Upper lobe of left lung (tissue), 6 donors: ENCODE measurements around the gene ZNF326. TPM values are rescaled to one million over a fixed set of nuclear protein-coding genes. Genes with fewer than 3 reads are reported as not detected.

Experiments
- ATAC-seq, 2 donors: fragments of 200-7000 bp; cut with Tn5 transposase; one replicate each; pipeline ENCODE4 v1.9.1; 2022; ENCODE audit warnings: mild to moderate bottlenecking in 2 of 2, moderate library complexity in 2 of 2; ENCODE audit not compliant: low FRiP score in 2 of 2
- DNase-seq, 2 donors: peaks; one replicate each; pipeline ENCODE4 v3.0.0-alpha.2; 2019 to 2020
- H3K27ac ChIP-seq, 4 donors: fragments of 200-600 bp; sonication (generic); one replicate each; pipeline ENCODE4 v1.5.1; 2016 to 2019
- H3K27me3 ChIP-seq, 4 donors: fragments of 200-600 bp; sonication (generic); one replicate each; pipeline ENCODE4 v1.5.1; 2017 to 2019
- H3K36me3 ChIP-seq, 4 donors: fragments of 200-600 bp; sonication (generic); one replicate each; pipeline ENCODE4 v1.5.1; 2016 to 2019
- H3K4me1 ChIP-seq, 4 donors: fragments of 200-600 bp; sonication (generic); one replicate each; pipeline ENCODE4 v1.5.1; 2018 to 2019
- H3K4me3 ChIP-seq, 4 donors: fragments of 200-600 bp; sonication (generic); one replicate each; pipeline ENCODE4 v1.5.1; 2017 to 2019; ENCODE audit warnings: mild to moderate bottlenecking in 2 of 4, moderate library complexity in 1 of 4
- H3K9me3 ChIP-seq, 4 donors: fragments of 200-600 bp; sonication (generic); one replicate each; pipeline ENCODE4 v1.5.1; 2018 to 2019
- CTCF ChIP-seq, 6 experiments: fragments of 450-650 bp in 4 of 6; fragments of 200-600 bp in 2 of 6; sonication (generic) in 2 of 6; IDR thresholded peaks; one replicate each; pipeline ENCODE4 v1.5.1; 2016 to 2019; ENCODE audit warnings: antibody characterized with exemption in 6 of 6
- EP300 ChIP-seq, 4 donors: sonication (generic); formaldehyde crosslinking; IDR thresholded peaks; one replicate each; pipeline ENCODE4 v1.5.1; 2017; ENCODE audit warnings: antibody characterized with exemption in 4 of 4, control low read depth in 2 of 4
- POLR2A ChIP-seq, 4 donors: fragments of 450-650 bp; IDR thresholded peaks; one replicate each; pipeline ENCODE4 v1.5.1; 2016 to 2017; ENCODE audit warnings: antibody characterized with exemption in 4 of 4, mild to moderate bottlenecking in 2 of 4
- POLR2AphosphoS5 ChIP-seq, 2 donors: sonication (generic); formaldehyde crosslinking; IDR thresholded peaks; one replicate each; pipeline ENCODE4 v1.5.1; 2017; ENCODE audit warnings: antibody characterized with exemption in 2 of 2
- WGBS, 2 donors: methylation state at CpG; one replicate each; pipeline ENCODE4 v1.1.5; 2017 to 2018; 5-methylcytosine and 5-hydroxymethylcytosine counted together
- small RNA-seq, 4 donors: library from RNA; depleted of rRNA; stranded (forward); fragments of <200 nt; gene quantifications; one replicate each; pipeline ENCODE3, GENCODE V24; 2016
- total RNA-seq, 6 donors: library from RNA; depleted of rRNA in 4 of 6; stranded (reverse); fragments of >200 nt in 4 of 6; gene quantifications; one replicate each; pipeline versions ENCODE4 v1.1.0 to v1.2.1, GENCODE V29; 2016 to 2021
- donor health status: DM: no; HTN: no; CAD: no; lungs with moderate emphysema.
- donor health status: DM: no; HTN: yes; CAD: no; lungs with severe emphysema.

The ZNF326 gene
- total RNA-seq, 6 donors from 2014 or later = 9.2 to 32.5 (median 17.4) TPM

DNA sequence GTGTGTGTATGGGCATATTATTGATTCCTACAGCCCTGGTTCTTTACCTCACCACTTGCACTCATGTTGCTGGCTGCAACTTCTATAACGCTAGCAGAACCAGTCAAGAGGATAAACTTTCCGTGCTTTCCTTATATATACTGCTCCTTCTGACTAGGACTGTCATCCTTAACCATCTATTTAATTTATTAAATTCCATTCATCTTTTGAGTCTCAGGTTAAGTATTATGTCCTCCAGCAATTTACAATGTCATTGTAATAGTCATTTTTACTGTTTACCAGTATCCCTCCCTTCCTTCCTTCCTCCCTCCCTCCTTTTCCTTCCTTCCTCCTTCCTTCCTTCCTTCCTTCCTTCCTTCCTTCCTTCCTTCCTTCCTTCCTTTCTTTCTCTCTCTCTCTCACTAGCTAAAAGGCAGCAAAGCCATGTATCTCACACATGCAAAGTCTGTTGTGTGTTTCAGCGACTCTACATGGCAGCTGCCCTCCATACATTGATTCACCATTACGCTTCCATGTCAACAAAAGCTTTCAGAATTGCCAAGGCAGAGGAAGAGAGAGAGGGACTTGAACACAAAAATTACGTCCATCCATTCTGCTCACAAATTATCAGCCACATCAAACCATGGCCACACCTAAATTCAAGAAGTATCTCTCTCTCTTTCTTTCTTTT lies 73.8 kb downstream of the ZNF326 start:
- no peaks in the 10 kb centered on the region for H3K27me3 ChIP-seq
- TF ChIP-seq EP300 (IDR thresholded peaks at IDR 0.05) = no peak
- no peak for TF ChIP-seq POLR2A (IDR thresholded peaks at IDR 0.05)
- no peak for TF ChIP-seq CTCF (IDR thresholded peaks at IDR 0.05)
- TF ChIP-seq POLR2AphosphoS5 (IDR thresholded peaks at IDR 0.05) = no peak
- 92% methylated on average over 5 of the region's 5 CpGs for WGBS, 2 donors
- no peak for DNase-seq
- H3K9me3 ChIP-seq = no peaks in the 10 kb centered on the region
- no peak for ATAC-seq
- H3K36me3 ChIP-seq = no peaks in the 10 kb centered on the region
- H3K27ac ChIP-seq = no peak overlapping the region
- no peaks in the 10 kb centered on the region for H3K4me1 ChIP-seq
- H3K4me3 ChIP-seq = no peak overlapping the region

DNA sequence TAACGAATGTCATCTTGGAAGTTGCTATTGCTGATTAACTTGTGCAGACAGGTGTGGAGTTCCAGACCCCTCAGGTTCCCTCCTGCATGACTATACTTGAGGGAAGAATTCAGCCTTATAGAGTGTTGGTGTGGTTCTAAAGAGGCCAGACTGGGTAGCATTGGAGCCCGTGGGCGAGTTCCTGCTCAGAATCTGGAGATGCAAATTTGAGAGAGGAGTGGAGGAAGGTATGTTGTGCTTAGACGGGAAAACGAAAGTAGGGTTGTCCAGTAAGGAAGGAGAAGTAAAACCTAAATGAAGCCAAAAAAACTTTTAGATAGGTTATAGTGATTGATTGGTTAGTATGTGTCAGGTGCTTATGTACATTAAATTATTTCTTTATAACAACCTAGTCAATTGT lies 79.2 kb downstream of the ZNF326 start:
- Histone ChIP-seq H3K9me3 (no peaks in the 10 kb centered on the region), H3K36me3 (no peaks in the 10 kb centered on the region), H3K27ac (no peak overlapping the region), H3K27me3 (no peaks in the 10 kb centered on the region), H3K4me1 (no peaks in the 10 kb centered on the region), H3K4me3 (no peak overlapping the region)
- no peak for TF ChIP-seq POLR2AphosphoS5 (IDR thresholded peaks at IDR 0.05)
- no peak for TF ChIP-seq POLR2A (IDR thresholded peaks at IDR 0.05)
- no peak for ATAC-seq
- no peak for DNase-seq
- 53 to 69% methylated on average over 5 of the region's 5 CpGs for WGBS, 2 donors

DNA sequence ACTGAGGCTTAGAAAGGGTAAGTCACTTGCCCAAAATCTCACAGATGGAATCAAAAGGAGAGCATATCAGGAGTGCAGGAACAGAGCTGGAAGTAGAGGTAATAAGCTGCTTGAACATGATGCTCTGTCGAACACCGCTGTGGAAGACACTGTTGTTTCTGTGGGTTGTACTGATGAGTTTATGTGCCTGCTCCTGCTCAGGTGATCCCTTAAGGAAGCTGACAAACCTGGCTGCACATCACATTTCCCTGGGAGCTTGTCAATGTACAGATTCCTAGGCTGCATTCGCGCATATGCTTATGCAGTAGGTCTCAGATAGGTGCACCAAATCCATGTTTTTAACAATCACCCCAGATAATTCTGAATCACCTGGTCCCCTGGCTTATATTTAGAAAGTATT lies 79.7 kb downstream of the ZNF326 start:
- DNase-seq (no peak), ATAC-seq (no peak)
- TF ChIP-seq POLR2AphosphoS5 (IDR thresholded peaks at IDR 0.05) (no peak), POLR2A (IDR thresholded peaks at IDR 0.05) (no peak), CTCF (IDR thresholded peaks at IDR 0.05) (no peak), EP300 (IDR thresholded peaks at IDR 0.05) (no peak)
- 84 to 95% methylated on average over 4 of the region's 4 CpGs for WGBS, 2 donors
- H3K4me1 ChIP-seq = no peaks in the 10 kb centered on the region
- H3K9me3 ChIP-seq = no peaks in the 10 kb centered on the region
- no peaks in the 10 kb centered on the region for H3K36me3 ChIP-seq
- no peaks in the 10 kb centered on the region for H3K27me3 ChIP-seq
- H3K4me3 ChIP-seq = no peak overlapping the region
- H3K27ac ChIP-seq = no peak overlapping the region

DNA sequence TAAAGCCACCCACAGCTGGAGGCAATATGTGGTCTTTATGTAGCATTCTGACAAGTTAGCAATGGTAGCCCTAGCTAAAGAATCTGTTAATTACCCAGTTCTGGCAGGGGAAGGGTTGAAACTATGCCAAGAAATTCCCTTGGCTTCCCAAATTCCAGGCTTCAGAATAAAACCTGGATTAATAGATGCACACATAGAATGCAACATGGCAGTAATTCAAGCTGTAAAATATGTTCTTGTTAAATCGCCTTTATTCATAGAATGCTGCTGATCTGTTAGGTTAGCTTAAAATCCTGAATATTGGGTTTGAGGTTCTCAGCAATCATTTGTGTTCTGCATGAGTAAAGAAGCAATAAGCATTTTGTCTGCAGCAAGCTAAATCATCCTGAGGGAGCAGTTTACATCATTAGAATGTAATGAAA lies 80.1 kb downstream of the ZNF326 start:
- no peak for TF ChIP-seq POLR2A (IDR thresholded peaks at IDR 0.05)
- TF ChIP-seq CTCF (IDR thresholded peaks at IDR 0.05) = no peak
- TF ChIP-seq POLR2AphosphoS5 (IDR thresholded peaks at IDR 0.05) = no peak
- no peak for TF ChIP-seq EP300 (IDR thresholded peaks at IDR 0.05)
- ATAC-seq = no peak
- H3K27ac ChIP-seq = no peak overlapping the region
- H3K4me3 ChIP-seq = no peak overlapping the region
- no peaks in the 10 kb centered on the region for H3K36me3 ChIP-seq
- H3K4me1 ChIP-seq = no peaks in the 10 kb centered on the region
- no peaks in the 10 kb centered on the region for H3K27me3 ChIP-seq
- DNase-seq = no peak
- no peaks in the 10 kb centered on the region for H3K9me3 ChIP-seq
- WGBS, 2 donors = 73 to 94% methylated on average over 1 of the region's 1 CpG

- no peak overlapping the region for H3K4me3 ChIP-seq
- WGBS, 2 donors = 87 to 89% methylated on average over 7 of the region's 7 CpGs
- H3K4me1 ChIP-seq = no peaks in the 10 kb centered on the region
- TF ChIP-seq EP300 (IDR thresholded peaks at IDR 0.05) = no peak
- no peak for TF ChIP-seq POLR2AphosphoS5 (IDR thresholded peaks at IDR 0.05)
- TF ChIP-seq CTCF (IDR thresholded peaks at IDR 0.05) = no peak
- TF ChIP-seq POLR2A (IDR thresholded peaks at IDR 0.05) = no peak
- H3K27me3 ChIP-seq = no peaks in the 10 kb centered on the region
- DNase-seq (no peak), ATAC-seq (no peak)
- H3K27ac ChIP-seq = no peak overlapping the region
- no peaks in the 10 kb centered on the region for H3K36me3 ChIP-seq
- no peaks in the 10 kb centered on the region for H3K9me3 ChIP-seq
Observed at GRCh38 chr1:90083995-90084394, 89.1 kb downstream of the ZNF326 start.

Small RNA genes lying within 50 kb of the gene (small RNA-seq; reads per million reads assigned to genes)
- gene RN7SKP272 = 0 reads per million in 4 donors

Other genes with a start within 250 kb of the ZNF326 start
- 10 to 100 TPM in 4 of 6 donors, 1 to 10 TPM in 2; 3.7 to 24.0 (median 12.2) TPM for gene LRRC8D, start 174.1 kb upstream of the ZNF326 start, total RNA-seq